ENCODE data around the gene TMEM120B.

TMEM120B gene

GRCh38 chr12:121810833-121811433 lies 98.4 kb downstream of the TMEM120B start:
- Histone ChIP-seq H3K4me1 (ENCODE audit: control insufficient read depth, insufficient read depth, low read length) (peaks cover 9% of the 10 kb centered on the region), H3K4me3 (ENCODE audit: low read depth, low read length) (no peak overlapping the region), H3K27ac (ENCODE audit: extremely low read depth, low read depth, low read length) (no peak overlapping the region), H3K36me3 (ENCODE audit: control insufficient read depth in 2 of 2, insufficient read depth in 1 of 2, low read length in 2 of 2) (peaks cover 20 to 82% of the 10 kb centered on the region in 2 experiments), H3K9me3 (ENCODE audit: control insufficient read depth, insufficient read depth, low read depth, low read length) (no peaks in the 10 kb centered on the region)
- CTCF ChIA-PET, result interaction anchor here (0.5 to 15.1 kb wide), 22 partner anchors 9 to 402 kb away, joined by 3 to 393 read pairs (median 5); partner anchors contain the start of genes PSMD9 and RHOF
- no peak for TF ChIP-seq ZNF175 (tag by site-specific recombination; IDR thresholded peaks at IDR 0.05)
- TF ChIP-seq SCRT2 (tag by site-specific recombination; IDR thresholded peaks at IDR 0.05), result 0 out of 2 replicates have a peak, but pooled peaks have one; percentile 16
- TF ChIP-seq MZF1 (tag by site-specific recombination; IDR thresholded peaks at IDR 0.05; ENCODE audit: borderline replicate concordance), result peak; percentile 70; the same call in 1 of the 2 replicates
- POLR2A ChIA-PET, result interaction anchor here (0.6 to 7.5 kb wide), 7 partner anchors 9 to 77 kb away, joined by 3 to 165 read pairs (median 5); partner anchors contain the start of genes PSMD9 and RHOF

- ChIA-PET POLR2A (interaction anchor here (0.6 to 7.5 kb wide), 5 partner anchors 9 to 77 kb away, joined by 3 to 165 read pairs (median 12); partner anchors contain the start of genes PSMD9 and RHOF), CTCF (interaction anchor here (0.5 to 15.1 kb wide), 36 partner anchors 9 to 401 kb away, joined by 3 to 393 read pairs (median 4); partner anchors contain the start of gene RHOF)
- peak overlapping the region; percentile 34; the same call in 1 of the 2 replicates for H3K27ac ChIP-seq (ENCODE audit: extremely low read depth, low read depth, low read length)
- peaks cover 21 to 85% of the 10 kb centered on the region in 2 experiments for H3K36me3 ChIP-seq (ENCODE audit: control insufficient read depth in 2 of 2, insufficient read depth in 1 of 2, low read length in 2 of 2)
- H3K4me1 ChIP-seq (ENCODE audit: control insufficient read depth, insufficient read depth, low read length), result peaks cover 5% of the 10 kb centered on the region; the same call in 1 of the 2 replicates
- peak overlapping the region; percentile 33 for H3K4me3 ChIP-seq (ENCODE audit: low read depth, low read length)
- no peaks in the 10 kb centered on the region for H3K9me3 ChIP-seq (ENCODE audit: control insufficient read depth, insufficient read depth, low read depth, low read length)
- peak; percentile 68 for TF ChIP-seq ZFHX2 (tag by site-specific recombination; conservative IDR thresholded peaks at IDR 0.05)
- no peak for TF ChIP-seq ZNF140 (tag by site-specific recombination; IDR thresholded peaks at IDR 0.05)
- no peak for TF ChIP-seq ZNF169 (tag by site-specific recombination; IDR thresholded peaks at IDR 0.05)
- no peak for TF ChIP-seq ZNF292 (tag by site-specific recombination; IDR thresholded peaks at IDR 0.05; ENCODE audit: borderline replicate concordance, low read depth)
- TF ChIP-seq ZBTB10 (tag by site-specific recombination; IDR thresholded peaks at IDR 0.05), result 0 out of 2 replicates have a peak, but pooled peaks have one; percentile 33
- TF ChIP-seq ZNF311 (tag by site-specific recombination; IDR thresholded peaks at IDR 0.05; ENCODE audit: borderline replicate concordance), result no peak
- TF ChIP-seq ZNF23 (tag by site-specific recombination; IDR thresholded peaks at IDR 0.05; ENCODE audit: borderline replicate concordance), result no peak
- TF ChIP-seq ELK4 (IDR thresholded peaks at IDR 0.05; ENCODE audit: borderline replicate concordance, low read depth, low read length), result no peak
- peak; percentile 67; the same call in 1 of the 2 replicates for TF ChIP-seq ZBTB48 (tag by site-specific recombination; IDR thresholded peaks at IDR 0.05)
- TF ChIP-seq PRDM2 (tag by site-specific recombination; IDR thresholded peaks at IDR 0.05; ENCODE audit: borderline replicate concordance), result peak; percentile 25; the same call in 1 of the 2 replicates
- TF ChIP-seq ZNF473 (tag by site-specific recombination; IDR thresholded peaks at IDR 0.05), result no peak
- peak; percentile 96 for TF ChIP-seq ZNF335 (tag by site-specific recombination; conservative IDR thresholded peaks at IDR 0.05)
- TF ChIP-seq ZSCAN30 (tag by site-specific recombination; IDR thresholded peaks at IDR 0.05), result peak; percentile 91
- no peak for TF ChIP-seq ZNF623 (tag by site-specific recombination; IDR thresholded peaks at IDR 0.05)
- no peak for TF ChIP-seq ZFP41 (tag by site-specific recombination; IDR thresholded peaks at IDR 0.05; ENCODE audit: borderline replicate concordance)
- TF ChIP-seq ZNF10 (tag by site-specific recombination; IDR thresholded peaks at IDR 0.05), result peak; percentile 64
- TF ChIP-seq ZNF16 (tag by site-specific recombination; IDR thresholded peaks at IDR 0.05; ENCODE audit: low read depth), result no peak
- TF ChIP-seq ZNF501 (tag by site-specific recombination; IDR thresholded peaks at IDR 0.05), result no peak
- TF ChIP-seq KLF10 (tag by site-specific recombination; IDR thresholded peaks at IDR 0.05), result no peak; the same call in 1 of the 2 replicates
These were observed 99.1 kb downstream of the TMEM120B start for GRCh38 chr12:121811434-121812319.

Data from HEK293 (cell line).